AG04450 (cell line): ENCODE results near the gene MND1. TPM values are rescaled to one million over a fixed set of nuclear protein-coding genes. Genes with fewer than 3 reads are reported as not detected.

Experiments
- CTCF ChIA-PET: fragments of 300-600, 350-600 bp; formaldehyde crosslinking; extraction: SDS; loops from one replicate; lab custom pipeline; 2022; ENCODE audit warnings: antibody characterized with exemption, inconsistent platforms; lab: Charles Lee
- POLR2A ChIA-PET: fragments of 350-600 bp; formaldehyde crosslinking; extraction: SDS; loops from one replicate; lab custom pipeline; 2021; ENCODE audit warnings: antibody characterized with exemption, inconsistent platforms; lab: Yijun Ruan, JAX
- DNase-seq: peaks from one replicate; pipeline ENCODE4 v3.0.0-alpha.2; 2011; ENCODE audit warnings: low read depth, low spot score
- H3K27ac ChIP-seq: one replicate; pipeline ENCODE4 v1.5.1; 2012; ENCODE audit warnings: low read depth, low read length, control low read depth
- H3K27me3 ChIP-seq: one replicate; pipeline ENCODE4 v1.6.0; 2012; ENCODE audit warnings: low read length; ENCODE audit not compliant: control insufficient read depth, insufficient read depth
- H3K4me3 ChIP-seq: 2 replicates; pipeline ENCODE4 v1.5.1; 2011; ENCODE audit warnings: mild to moderate bottlenecking, low read depth, low read length, control low read depth
- H3K9me3 ChIP-seq: 2 replicates; pipeline ENCODE4 v1.5.1; 2012; ENCODE audit warnings: low read length; ENCODE audit not compliant: control insufficient read depth, insufficient read depth
- CTCF ChIP-seq: IDR thresholded peaks from 2 replicates; pipeline ENCODE4 v1.5.1; 2011; ENCODE audit warnings: low read depth, low read length, control low read depth, inconsistent platforms
- polyA plus RNA-seq: library from polyadenylated mRNA; depleted of rRNA; stranded (reverse); fragments of >200 nt; gene quantifications from 2 replicates; pipeline ENCODE4 v1.2.3, GENCODE V29; 2011

Gene MND1
- polyA plus RNA-seq, 1 experiment = 2.2 TPM

GRCh38 chr4:153345012-153345981 is 809 bp downstream of the MND1 start:
- Histone ChIP-seq H3K27me3 (no peaks in the 10 kb centered on the region), H3K9me3 (no peaks in the 10 kb centered on the region), H3K27ac (no peak overlapping the region), H3K4me3 (peak overlapping the region; percentile 79)
- no peak for DNase-seq
- POLR2A ChIA-PET = interaction anchor here (0.7 to 0.9 kb wide), 2 partner anchors 28 to 120 kb away, joined by 3 to 4 read pairs; no protein-coding TSS in a partner anchor
- CTCF ChIA-PET = interaction anchor here (0.9 to 6.6 kb wide), 34 partner anchors 9 to 404 kb away, joined by 3 to 105 read pairs (median 4); partner anchors contain the start of gene TMEM131L
- 0 out of 2 replicates have a peak, but pooled peaks have one; percentile 4 for TF ChIP-seq CTCF

DNA sequence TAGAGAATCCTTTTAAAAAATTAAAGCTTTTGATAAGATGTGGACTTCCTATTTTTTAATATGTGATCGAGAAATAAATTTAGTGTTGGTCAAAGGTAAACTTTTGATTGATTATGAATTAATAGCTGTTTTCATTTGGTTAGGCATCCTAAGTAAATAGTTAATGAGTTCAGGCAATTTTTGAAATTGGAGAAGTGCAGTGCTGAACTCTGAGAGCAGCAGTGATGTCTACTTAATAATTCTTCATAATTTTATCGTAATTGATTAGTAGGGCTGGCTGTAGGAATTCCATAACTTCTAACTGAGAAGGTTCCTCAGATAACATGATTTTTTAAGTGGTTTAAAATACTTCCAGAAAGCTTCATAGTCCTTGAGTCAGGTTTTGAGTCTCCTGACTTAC is 1.5 kb downstream of the MND1 start:
- H3K4me3 ChIP-seq = no peak overlapping the region; the same call in 1 of the 2 replicates
- POLR2A ChIA-PET = interaction anchor here (0.9 kb wide), 1 partner anchor 28 kb away, joined by 4 read pairs; no protein-coding TSS in a partner anchor
- CTCF ChIA-PET = interaction anchor here (0.7 to 6.6 kb wide), 32 partner anchors 8 to 403 kb away, joined by 3 to 105 read pairs (median 4); partner anchors contain the start of gene TMEM131L
- no peaks in the 10 kb centered on the region for H3K27me3 ChIP-seq
- H3K27ac ChIP-seq = no peak overlapping the region
- TF ChIP-seq CTCF = no peak
- no peaks in the 10 kb centered on the region for H3K9me3 ChIP-seq
- no peak for DNase-seq

- POLR2A ChIA-PET = no interaction called here
Observed at GRCh38 chr4:153346563-153346962, 2.1 kb downstream of the MND1 start.

DNA sequence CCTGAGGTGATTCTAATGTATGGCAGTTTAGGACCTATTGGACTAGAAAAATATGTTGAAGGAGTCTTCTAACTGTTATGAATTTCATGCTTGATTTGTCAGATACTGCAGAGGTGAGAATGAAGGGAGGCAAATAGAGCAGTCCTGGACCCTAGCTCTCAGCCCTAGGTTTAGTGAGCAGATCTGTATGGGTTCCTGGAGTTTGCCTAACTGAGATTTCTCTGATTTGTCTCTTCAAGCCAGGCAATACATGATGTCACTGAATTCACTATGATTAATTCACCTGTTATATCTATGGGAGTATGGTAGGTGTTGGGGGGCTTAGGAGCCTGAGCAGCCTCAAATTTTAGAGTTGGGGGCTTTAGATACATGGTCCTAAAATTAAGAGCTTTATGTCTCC is 2.6 kb downstream of the MND1 start:
- Histone ChIP-seq H3K9me3 (no peaks in the 10 kb centered on the region), H3K27ac (no peak overlapping the region), H3K4me3 (no peak overlapping the region), H3K27me3 (no peaks in the 10 kb centered on the region)
- no peak for TF ChIP-seq CTCF
- ChIA-PET CTCF (interaction anchor here (0.8 to 6.6 kb wide), 15 partner anchors 11 to 402 kb away, joined by 3 to 105 read pairs (median 7); partner anchors contain the start of gene TMEM131L), POLR2A (no interaction called here)
- no peak for DNase-seq

More at GRCh38 chr4:153346563-153346962, 2.1 kb downstream of the MND1 start:
- Histone ChIP-seq H3K9me3 (no peaks in the 10 kb centered on the region), H3K27me3 (no peaks in the 10 kb centered on the region), H3K27ac (no peak overlapping the region), H3K4me3 (no peak overlapping the region)
- TF ChIP-seq CTCF = peak; percentile 44
- CTCF ChIA-PET = interaction anchor here (0.7 to 6.6 kb wide), 29 partner anchors 8 to 403 kb away, joined by 3 to 105 read pairs (median 4); partner anchors contain the start of gene TMEM131L
- no peak for DNase-seq
